GM19452 (cell line): ENCODE measurements around the gene ATG2B.

Experiments used
- ATAC-seq: cut with Tn5 transposase; IDR thresholded peaks from one replicate; pipeline ENCODE4 v1.9.1; 2021; ENCODE audit not compliant: unreplicated experiment

The ATG2B gene

GRCh38 chr14:96274122-96274521 is 89.0 kb downstream of the ATG2B start:
- no peak for ATAC-seq

DNA sequence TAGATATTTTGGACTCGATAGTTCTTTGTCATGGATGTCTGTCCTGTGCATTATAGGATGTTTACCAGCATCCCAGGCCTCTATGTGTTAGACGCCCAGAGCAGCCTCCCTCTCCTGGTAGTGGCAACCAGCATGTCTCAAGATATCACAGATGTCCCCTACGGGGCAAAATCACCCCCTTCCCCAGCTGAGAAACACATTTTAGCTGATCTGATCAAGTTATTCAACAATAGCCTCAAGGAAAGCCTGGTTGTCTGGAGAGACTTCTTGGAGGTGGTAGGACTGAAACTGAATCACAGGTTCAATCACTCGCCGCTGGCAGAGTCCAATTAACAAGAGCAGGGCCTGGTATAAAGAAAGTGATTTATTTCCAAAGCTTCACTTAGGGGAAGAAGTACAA is 89.5 kb downstream of the ATG2B start:
- no peak for ATAC-seq

- ATAC-seq: no peak
These were observed 90.2 kb downstream of the ATG2B start for GRCh38 chr14:96272777-96273473.

DNA sequence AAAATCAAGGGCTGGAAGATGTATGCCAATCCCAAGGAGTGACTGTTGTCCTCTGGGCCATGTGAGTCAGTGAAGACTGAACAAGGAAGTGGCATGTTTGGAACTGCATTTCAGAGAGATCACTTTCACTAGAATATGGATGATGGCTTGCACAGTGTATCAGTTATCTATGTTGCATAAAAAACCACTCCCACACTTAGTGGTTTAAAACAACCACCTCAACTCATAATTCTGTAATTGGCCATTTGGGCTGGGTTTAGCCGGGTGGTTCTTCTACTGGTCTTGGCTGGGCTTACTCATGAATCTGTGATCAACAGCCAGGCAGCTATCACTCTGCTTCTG is 91.7 kb downstream of the ATG2B start:
- ATAC-seq: no peak

GRCh38 chr14:96270565-96271420 is 92.3 kb downstream of the ATG2B start:
- no peak for ATAC-seq

DNA sequence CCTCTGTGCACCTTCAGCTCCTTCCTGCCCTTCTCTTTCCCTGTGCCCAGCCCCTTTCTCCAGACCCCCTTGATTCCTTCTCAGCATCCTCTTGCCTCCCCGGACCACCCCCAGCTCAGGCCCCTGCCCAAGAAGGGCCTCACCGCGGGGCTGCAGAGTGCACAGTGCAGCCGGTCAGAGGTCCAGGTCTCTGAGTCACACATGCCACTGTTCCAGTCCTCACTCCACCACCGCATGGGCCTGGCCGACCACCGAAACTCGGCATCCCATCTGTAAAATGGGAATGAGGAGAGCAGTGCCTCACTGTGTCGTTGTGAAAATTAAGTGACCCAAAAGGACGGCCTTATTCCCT is 93.8 kb downstream of the ATG2B start:
- no peak for ATAC-seq

DNA sequence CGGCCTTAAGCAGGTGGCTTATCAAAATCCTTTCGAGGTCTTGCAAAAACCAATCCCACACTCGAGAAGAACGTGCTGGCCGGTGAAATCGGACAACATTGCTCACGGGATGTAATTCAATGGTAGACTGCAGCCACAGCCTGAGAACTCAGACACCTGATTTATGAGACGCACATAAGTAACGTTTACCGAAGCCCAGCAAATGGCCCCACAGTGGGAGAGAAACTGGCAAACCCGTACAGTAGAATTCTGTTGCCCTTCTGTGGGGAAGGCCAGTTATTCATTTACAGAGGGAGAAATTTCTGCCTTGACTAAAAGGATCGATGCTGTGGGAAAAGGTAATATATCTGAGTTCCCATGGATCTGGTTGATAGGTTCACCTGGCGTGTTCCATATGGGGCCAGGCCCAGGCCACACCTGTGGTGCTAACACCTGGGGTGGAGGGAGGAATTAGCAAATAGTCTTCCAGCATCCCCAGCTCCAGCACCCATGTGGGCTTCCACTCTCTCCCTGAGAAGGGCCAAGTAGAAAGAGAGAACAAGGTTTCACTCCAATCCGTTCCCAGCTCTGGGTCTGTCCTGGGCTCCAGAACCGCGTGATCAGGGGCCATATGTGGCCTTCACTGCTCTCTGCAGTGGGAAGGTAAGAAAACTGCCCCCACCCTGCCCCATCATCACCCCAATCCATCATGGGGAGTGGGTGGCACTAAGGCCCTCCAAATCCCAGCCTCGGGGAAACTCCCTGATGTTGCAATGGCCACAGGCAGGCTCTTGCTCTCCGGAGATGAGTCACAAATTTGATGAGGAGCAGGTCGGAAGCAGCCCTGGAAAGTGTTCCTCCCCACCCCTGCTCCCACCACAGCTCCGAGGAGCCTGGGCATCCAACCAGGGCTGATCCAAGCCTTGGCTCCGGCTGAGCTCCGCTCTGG is 94.4 kb downstream of the ATG2B start:
- ATAC-seq: no peak

- ATAC-seq: no peak
These were observed 95.2 kb downstream of the ATG2B start for GRCh38 chr14:96267916-96268315.

- no peak for ATAC-seq
These were observed 95.8 kb downstream of the ATG2B start for GRCh38 chr14:96267336-96267735.

DNA sequence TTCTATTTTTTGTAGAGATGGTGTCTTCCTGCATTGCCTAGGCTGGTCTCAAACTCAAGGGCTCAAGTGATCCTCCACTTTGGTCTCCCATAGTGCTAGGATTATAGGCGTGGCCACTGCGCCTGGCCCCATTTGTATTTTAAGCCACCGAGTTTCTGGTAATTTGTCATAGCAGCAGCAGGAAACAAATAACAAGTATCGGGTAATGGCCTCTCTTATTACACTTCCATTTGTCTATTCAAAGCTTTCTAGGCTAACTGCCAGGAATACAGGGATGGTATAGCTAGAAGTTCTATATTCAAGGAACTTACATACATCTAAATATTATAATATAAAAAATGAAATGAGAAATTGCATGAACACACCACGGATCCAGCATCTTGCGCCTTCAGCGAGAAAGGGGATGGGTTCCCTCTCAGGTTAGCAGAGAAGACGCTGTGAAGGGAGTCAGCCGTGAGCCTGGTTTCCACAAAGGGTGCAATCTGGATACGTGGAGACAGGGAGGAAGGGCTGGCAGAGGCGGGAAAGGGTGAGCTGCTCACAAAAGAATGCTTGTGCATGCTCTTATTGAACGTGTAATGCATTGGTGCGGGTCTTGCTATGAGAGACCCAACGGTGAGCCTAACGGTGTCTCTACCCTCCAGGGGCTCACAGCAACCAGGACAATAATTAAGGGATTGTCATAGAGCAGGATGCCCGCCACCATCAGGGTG is 97.6 kb downstream of the ATG2B start:
- ATAC-seq: no peak

- no peak for ATAC-seq
These were observed 98.3 kb downstream of the ATG2B start for GRCh38 chr14:96264853-96265252.

DNA sequence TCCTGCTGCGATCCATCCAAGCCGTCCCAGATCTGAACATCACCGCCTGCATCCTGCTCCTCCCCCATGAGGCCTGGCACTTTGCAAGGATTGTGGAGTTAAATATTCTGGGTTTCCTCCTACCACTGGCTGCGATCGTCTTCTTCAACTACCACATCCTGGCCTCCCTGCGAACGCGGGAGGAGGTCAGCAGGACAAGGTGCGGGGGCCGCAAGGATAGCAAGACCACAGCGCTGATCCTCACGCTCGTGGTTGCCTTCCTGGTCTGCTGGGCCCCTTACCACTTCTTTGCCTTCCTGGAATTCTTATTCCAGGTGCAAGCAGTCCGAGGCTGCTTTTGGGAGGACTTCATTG is 99.0 kb downstream of the ATG2B start:
- no peak for ATAC-seq

DNA sequence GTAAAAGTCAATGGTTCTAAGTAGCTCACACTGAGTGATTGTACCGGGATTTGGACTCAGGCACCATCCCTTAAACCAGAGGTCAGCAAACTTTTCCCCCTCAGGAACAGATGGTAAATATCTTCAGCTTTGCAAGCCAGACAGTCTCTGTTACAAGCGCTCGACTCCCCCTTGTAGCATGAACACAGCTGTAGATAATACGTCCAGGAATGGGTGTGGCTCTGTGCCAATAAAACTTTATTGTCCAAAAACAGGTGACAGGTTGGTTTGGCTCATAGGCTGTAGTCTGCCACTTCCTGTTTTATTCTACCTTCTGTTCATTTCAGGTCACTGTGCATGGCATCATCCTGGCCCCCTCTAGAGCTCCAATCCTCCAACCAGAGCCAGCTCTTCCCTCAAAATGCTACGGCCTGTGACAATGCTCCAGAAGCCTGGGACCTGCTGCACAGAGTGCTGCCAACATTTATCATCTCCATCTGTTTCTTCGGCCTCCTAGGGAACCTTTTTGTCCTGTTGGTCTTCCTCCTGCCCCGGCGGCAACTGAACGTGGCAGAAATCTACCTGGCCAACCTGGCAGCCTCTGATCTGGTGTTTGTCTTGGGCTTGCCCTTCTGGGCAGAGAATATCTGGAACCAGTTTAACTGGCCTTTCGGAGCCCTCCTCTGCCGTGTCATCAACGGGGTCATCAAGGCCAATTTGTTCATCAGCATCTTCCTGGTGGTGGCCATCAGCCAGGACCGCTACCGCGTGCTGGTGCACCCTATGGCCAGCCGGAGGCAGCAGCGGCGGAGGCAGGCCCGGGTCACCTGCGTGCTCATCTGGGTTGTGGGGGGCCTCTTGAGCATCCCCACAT is 99.6 kb downstream of the ATG2B start:
- ATAC-seq: no peak

DNA sequence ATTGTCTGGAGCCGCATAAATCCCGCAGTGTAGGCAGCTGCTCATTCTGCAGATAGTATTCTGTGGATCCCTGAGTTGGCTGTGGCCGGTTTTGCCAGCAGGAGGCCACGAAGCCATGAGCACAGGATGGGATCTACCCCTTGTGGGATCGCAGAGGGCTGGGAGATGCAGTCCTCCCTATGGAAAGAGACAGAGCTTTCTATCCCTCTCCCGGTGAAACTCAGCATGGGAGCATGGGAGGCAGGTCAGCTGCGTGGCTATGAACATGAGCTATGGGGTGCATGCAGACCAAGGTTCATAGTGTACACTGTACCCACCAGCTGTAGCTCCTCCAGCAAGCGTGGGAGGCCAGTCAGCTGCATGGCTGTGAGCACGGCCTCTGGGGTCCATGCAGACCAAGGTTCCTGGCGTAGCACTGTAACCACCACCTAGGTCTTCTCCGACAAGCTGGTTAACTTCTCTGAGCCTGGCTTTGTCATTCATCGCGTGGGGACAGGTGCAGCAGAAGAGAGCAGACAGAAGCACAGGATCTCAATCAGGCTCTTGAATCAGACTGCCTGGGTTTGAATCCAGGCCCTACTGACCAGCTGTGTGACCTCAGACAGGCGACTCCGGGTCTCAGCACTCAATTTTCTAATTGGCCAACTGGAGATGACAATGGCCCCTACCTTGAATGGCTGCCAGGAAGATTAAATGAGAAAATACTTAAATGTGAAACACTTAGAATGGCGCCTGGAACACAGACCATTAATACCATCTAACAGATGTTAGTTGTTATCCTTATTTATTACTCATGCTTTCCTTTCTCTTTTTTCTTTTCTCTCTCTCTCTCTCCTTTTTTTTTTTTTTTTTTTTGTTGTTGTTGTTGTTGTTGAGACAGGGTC is 101.1 kb downstream of the ATG2B start:
- no peak for ATAC-seq

- ATAC-seq: no peak
These were observed 102.1 kb downstream of the ATG2B start for GRCh38 chr14:96261053-96261452.

DNA sequence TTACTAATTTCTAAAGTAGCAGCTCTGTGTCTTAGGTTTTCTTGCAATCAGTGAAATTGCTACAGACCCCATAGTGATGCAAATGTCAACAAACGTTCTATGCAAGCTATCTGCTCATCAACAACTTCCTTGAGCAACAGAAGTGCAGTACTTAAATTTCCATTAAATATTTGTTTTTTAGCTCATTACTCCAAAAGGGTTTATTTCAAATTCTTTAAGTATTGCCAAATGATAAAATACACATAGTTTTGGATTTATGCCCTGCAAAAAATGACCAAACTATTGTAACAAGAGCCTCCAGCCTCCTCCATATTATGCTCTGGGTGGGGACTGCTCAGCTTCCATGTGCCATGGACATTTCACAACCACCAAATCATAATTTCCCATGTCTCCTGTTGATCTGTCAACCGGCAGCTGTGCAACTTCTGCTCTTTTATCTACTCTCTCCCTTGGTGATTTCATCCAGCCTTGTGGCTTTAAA is 102.8 kb downstream of the ATG2B start:
- no peak for ATAC-seq

- ATAC-seq: no peak
These were observed 105.2 kb downstream of the ATG2B start for GRCh38 chr14:96257900-96258299.

- no peak for ATAC-seq
These were observed 106.1 kb downstream of the ATG2B start for GRCh38 chr14:96257056-96257455.

- no peak for ATAC-seq
These were observed 106.7 kb downstream of the ATG2B start for GRCh38 chr14:96256407-96256806.
